Measurements from ENCODE around the gene EFHD2.

EFHD2 gene

GRCh38 chr1:15412843-15413242 lies 3.2 kb downstream of the EFHD2 start:
- peaks cover 10% of the 10 kb centered on the region; the same call in 1 of the 2 replicates for H3F3A ChIP-seq (ENCODE audit: low read depth)
- no peaks in the 10 kb centered on the region for H3K36me3 ChIP-seq (ENCODE audit: insufficient read depth, low read length)
- TF ChIP-seq CTCF (conservative IDR thresholded peaks at IDR 0.05; ENCODE audit: low read length) (no peak), EZH2phosphoT487 (IDR thresholded peaks at IDR 0.05; ENCODE audit: borderline replicate concordance) (no peak)
- peaks cover 57% of the 10 kb centered on the region for H3K79me2 ChIP-seq (ENCODE audit: insufficient read depth, low read length)
- peak overlapping the region; percentile 97 for H3K4me2 ChIP-seq (ENCODE audit: low read depth, low read length, poor library complexity, severe bottlenecking)
- no peaks in the 10 kb centered on the region for H3K9me2 ChIP-seq (replicated peaks; ENCODE audit: low read depth, low read length)
- peak overlapping the region; percentile 85 for H3K9ac ChIP-seq (ENCODE audit: low read depth, low read length, poor library complexity, severe bottlenecking)
- peak overlapping the region; percentile 94 for H3K4me3 ChIP-seq (ENCODE audit: low read length, poor library complexity, severe bottlenecking)
- no peak overlapping the region for H2AFZ ChIP-seq (ENCODE audit: low read length)
- peaks cover 62% of the 10 kb centered on the region for H4K20me1 ChIP-seq (ENCODE audit: insufficient read depth, low read length, poor library complexity, severe bottlenecking)
- no peaks in the 10 kb centered on the region for H3K9me3 ChIP-seq (ENCODE audit: insufficient read depth, low read depth, low read length)
- H3K27me3 ChIP-seq (ENCODE audit: insufficient read depth, low read length, poor library complexity, severe bottlenecking): no peaks in the 10 kb centered on the region
- peaks cover 62% of the 10 kb centered on the region for H3K4me1 ChIP-seq (ENCODE audit: insufficient read depth, low read length, poor library complexity, severe bottlenecking)

GRCh38 chr1:15413563-15414444 lies 4.1 kb downstream of the EFHD2 start:
- H3K27me3 ChIP-seq (ENCODE audit: insufficient read depth, low read length, poor library complexity, severe bottlenecking): no peaks in the 10 kb centered on the region
- no peaks in the 10 kb centered on the region for H3K9me2 ChIP-seq (replicated peaks; ENCODE audit: low read depth, low read length)
- peaks cover 62% of the 10 kb centered on the region for H3K4me1 ChIP-seq (ENCODE audit: insufficient read depth, low read length, poor library complexity, severe bottlenecking)
- H3K36me3 ChIP-seq (ENCODE audit: insufficient read depth, low read length): no peaks in the 10 kb centered on the region
- peaks cover 58% of the 10 kb centered on the region for H3K79me2 ChIP-seq (ENCODE audit: insufficient read depth, low read length)
- H3K4me2 ChIP-seq (ENCODE audit: low read depth, low read length, poor library complexity, severe bottlenecking): peak overlapping the region; percentile 97
- peaks cover 62% of the 10 kb centered on the region for H4K20me1 ChIP-seq (ENCODE audit: insufficient read depth, low read length, poor library complexity, severe bottlenecking)
- H3K9ac ChIP-seq (ENCODE audit: low read depth, low read length, poor library complexity, severe bottlenecking): no peak overlapping the region
- no peak for TF ChIP-seq EZH2phosphoT487 (IDR thresholded peaks at IDR 0.05; ENCODE audit: borderline replicate concordance)
- TF ChIP-seq CTCF (conservative IDR thresholded peaks at IDR 0.05; ENCODE audit: low read length): no peak
- H3F3A ChIP-seq (ENCODE audit: low read depth): 0 out of 2 replicates have a peak, but pooled peaks cover 4% of the 10 kb centered on the region
- no peaks in the 10 kb centered on the region for H3K9me3 ChIP-seq (ENCODE audit: insufficient read depth, low read depth, low read length)
- H3K4me3 ChIP-seq (ENCODE audit: low read length, poor library complexity, severe bottlenecking): peak overlapping the region; percentile 94
- no peak overlapping the region for H2AFZ ChIP-seq (ENCODE audit: low read length)

- H3K79me2 ChIP-seq (ENCODE audit: insufficient read depth, low read length): peaks cover 65% of the 10 kb centered on the region
- H3K9ac ChIP-seq (ENCODE audit: low read depth, low read length, poor library complexity, severe bottlenecking): no peak overlapping the region
These were observed 4.8 kb downstream of the EFHD2 start for GRCh38 chr1:15414445-15414983.

More at GRCh38 chr1:15414445-15414983, 4.8 kb downstream of the EFHD2 start:
- no peaks in the 10 kb centered on the region for H3K36me3 ChIP-seq (ENCODE audit: insufficient read depth, low read length)
- 0 out of 2 replicates have a peak, but pooled peaks cover 4% of the 10 kb centered on the region for H3F3A ChIP-seq (ENCODE audit: low read depth)
- H3K4me1 ChIP-seq (ENCODE audit: insufficient read depth, low read length, poor library complexity, severe bottlenecking): peaks cover 56% of the 10 kb centered on the region
- H3K4me3 ChIP-seq (ENCODE audit: low read length, poor library complexity, severe bottlenecking): no peak overlapping the region
- TF ChIP-seq EZH2phosphoT487 (IDR thresholded peaks at IDR 0.05; ENCODE audit: borderline replicate concordance) (no peak), CTCF (conservative IDR thresholded peaks at IDR 0.05; ENCODE audit: low read length) (no peak)
- H3K9me2 ChIP-seq (replicated peaks; ENCODE audit: low read depth, low read length): no peaks in the 10 kb centered on the region
- peaks cover 62% of the 10 kb centered on the region for H4K20me1 ChIP-seq (ENCODE audit: insufficient read depth, low read length, poor library complexity, severe bottlenecking)
- no peaks in the 10 kb centered on the region for H3K9me3 ChIP-seq (ENCODE audit: insufficient read depth, low read depth, low read length)
- no peak overlapping the region for H3K4me2 ChIP-seq (ENCODE audit: low read depth, low read length, poor library complexity, severe bottlenecking)
- H2AFZ ChIP-seq (ENCODE audit: low read length): no peak overlapping the region
- H3K27me3 ChIP-seq (ENCODE audit: insufficient read depth, low read length, poor library complexity, severe bottlenecking): no peaks in the 10 kb centered on the region

Measured in Loucy (cell line).